Activated naive CD4-positive, alpha-beta T cell treated with anti-CD3 and anti-CD28 coated beads for 36 hours (primary cell): ENCODE measurements around the gene FGGY. TPM values are rescaled to one million over a fixed set of nuclear protein-coding genes. Genes with fewer than 3 reads are reported as not detected.

Experiments
- CTCF ChIA-PET: fragments of 350-600 bp; sonication (Branson Sonifier 250); formaldehyde crosslinking; loops from one replicate; lab custom pipeline; 2021; ENCODE audit warnings: antibody characterized with exemption; lab: Charles Lee
- DNase-seq: peaks from one replicate; pipeline ENCODE4 v3.0.0-alpha.2; 2020
- H3K27ac Mint-ChIP-seq: one replicate; pipeline ENCODE4 v1.8.0; 2021; ENCODE audit warnings: mild to moderate bottlenecking, mixed read lengths
- H3K27me3 Mint-ChIP-seq: one replicate; pipeline ENCODE4 v1.8.0; 2021; ENCODE audit warnings: low read depth, mixed read lengths
- H3K36me3 Mint-ChIP-seq: one replicate; pipeline ENCODE4 v1.8.0; 2021; ENCODE audit warnings: low read depth, mixed read lengths
- H3K4me1 Mint-ChIP-seq: one replicate; pipeline ENCODE4 v1.8.0; 2021; ENCODE audit warnings: low read depth, mixed read lengths
- H3K4me3 Mint-ChIP-seq: one replicate; pipeline ENCODE4 v1.8.0; 2021; ENCODE audit warnings: mild to moderate bottlenecking, moderate library complexity, mixed read lengths
- H3K9me3 Mint-ChIP-seq: one replicate; pipeline ENCODE4 v1.8.0; 2021; ENCODE audit warnings: mixed read lengths
- intact Hi-C: fragments of 100-400 bp; cut with micrococcal nuclease; formaldehyde crosslinking; loops from one replicate; pipeline ENCODE4 v1.15.1; 2023
- total RNA-seq, 2 experiments: library from RNA; stranded (reverse); gene quantifications; one replicate each; pipeline ENCODE4 v1.2.3, GENCODE V29; 2021

FGGY gene
- total RNA-seq, 2 experiments from 2014 or later = 9.8 to 10.9 TPM

- intact Hi-C loops = no loop called here
- DNase-seq = no peak
- Mint-ChIP-seq H3K27me3 (no peaks in the 10 kb centered on the region), H3K9me3 (no peaks in the 10 kb centered on the region), H3K4me3 (no peak overlapping the region), H3K4me1 (no peaks in the 10 kb centered on the region), H3K27ac (no peak overlapping the region), H3K36me3 (peaks cover 3% of the 10 kb centered on the region)
- CTCF ChIA-PET = no interaction called here
Measured at GRCh38 chr1:59499273-59499942, 202.5 kb downstream of the FGGY start.

GRCh38 chr1:59499943-59500569 is 203.2 kb downstream of the FGGY start:
- CTCF ChIA-PET = no interaction called here
- Mint-ChIP-seq H3K4me3 (no peak overlapping the region), H3K27me3 (no peaks in the 10 kb centered on the region), H3K9me3 (no peaks in the 10 kb centered on the region), H3K36me3 (peaks cover 3% of the 10 kb centered on the region), H3K27ac (no peak overlapping the region), H3K4me1 (no peaks in the 10 kb centered on the region)
- DNase-seq = no peak
- intact Hi-C loops = no loop called here

- CTCF ChIA-PET = no interaction called here
- no peak overlapping the region for H3K4me3 Mint-ChIP-seq
Measured at GRCh38 chr1:59500950-59501742, 204.3 kb downstream of the FGGY start.

DNA sequence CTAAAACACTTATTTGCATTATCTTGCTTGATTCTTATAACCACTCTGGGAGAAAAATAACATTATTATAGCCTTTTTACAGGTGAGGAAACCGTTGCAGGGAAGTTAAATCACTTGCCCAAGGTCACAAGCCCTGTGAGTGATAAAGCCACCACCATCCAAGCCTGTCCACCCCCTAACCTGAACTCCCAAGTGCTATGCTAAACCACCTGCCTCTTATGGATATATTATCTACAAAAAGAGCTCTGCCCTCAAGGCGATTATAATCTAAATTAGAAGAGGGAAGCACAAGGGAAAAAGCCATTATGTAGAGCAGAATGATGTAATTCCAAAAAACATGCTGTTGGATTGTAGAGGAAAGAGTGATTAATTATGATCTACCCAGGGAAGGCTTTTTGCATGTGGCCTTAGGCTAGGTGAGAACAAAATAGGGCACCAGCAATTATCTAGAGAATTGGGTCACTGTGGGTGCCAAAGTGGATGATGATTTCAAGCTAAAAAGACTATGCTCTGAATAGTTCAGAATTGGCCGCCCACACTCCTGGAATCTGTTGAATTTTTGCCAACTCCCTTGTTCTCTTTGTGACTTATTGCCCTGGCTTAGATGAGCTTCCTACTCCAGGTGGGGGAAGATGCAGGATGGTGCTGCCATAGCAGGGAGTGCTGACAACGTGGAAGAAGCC is 205.3 kb downstream of the FGGY start:
- no peaks in the 10 kb centered on the region for H3K9me3 Mint-ChIP-seq
- no peak for DNase-seq
- H3K4me1 Mint-ChIP-seq = no peaks in the 10 kb centered on the region
- CTCF ChIA-PET = no interaction called here
- intact Hi-C loops = no loop called here
- no peaks in the 10 kb centered on the region for H3K36me3 Mint-ChIP-seq
- H3K4me3 Mint-ChIP-seq = no peak overlapping the region
- no peaks in the 10 kb centered on the region for H3K27me3 Mint-ChIP-seq
- no peak overlapping the region for H3K27ac Mint-ChIP-seq

More at GRCh38 chr1:59500950-59501742, 204.3 kb downstream of the FGGY start:
- intact Hi-C loops = no loop called here
- Mint-ChIP-seq H3K27me3 (no peaks in the 10 kb centered on the region), H3K4me1 (no peaks in the 10 kb centered on the region), H3K27ac (no peak overlapping the region), H3K36me3 (peaks cover 3% of the 10 kb centered on the region), H3K9me3 (no peaks in the 10 kb centered on the region)
- no peak for DNase-seq

DNA sequence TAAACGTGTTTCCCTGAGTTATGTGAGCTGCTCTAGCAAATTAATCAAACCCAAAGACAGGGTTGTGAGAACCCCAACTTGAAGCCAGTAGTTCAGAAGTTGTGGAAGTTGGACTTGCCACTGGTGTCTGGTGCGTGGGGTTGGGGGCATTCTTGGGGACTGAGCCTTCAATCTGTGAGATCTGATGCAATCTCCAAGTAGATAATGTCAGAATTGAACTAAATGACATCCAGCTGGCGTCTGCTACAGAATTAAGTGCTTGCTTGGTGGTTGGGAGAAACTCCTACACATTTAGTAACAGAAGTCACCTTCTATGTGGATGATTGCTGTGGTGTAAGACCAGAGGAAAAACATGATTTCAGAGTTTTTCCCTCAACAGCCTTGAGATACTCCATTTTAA is 207.4 kb downstream of the FGGY start:
- intact Hi-C loops = no loop called here
- CTCF ChIA-PET = no interaction called here
- H3K4me1 Mint-ChIP-seq = no peaks in the 10 kb centered on the region
- no peak for DNase-seq
- no peak overlapping the region for H3K4me3 Mint-ChIP-seq
- no peaks in the 10 kb centered on the region for H3K27me3 Mint-ChIP-seq
- H3K9me3 Mint-ChIP-seq = no peaks in the 10 kb centered on the region
- H3K27ac Mint-ChIP-seq = no peak overlapping the region
- no peaks in the 10 kb centered on the region for H3K36me3 Mint-ChIP-seq

DNA sequence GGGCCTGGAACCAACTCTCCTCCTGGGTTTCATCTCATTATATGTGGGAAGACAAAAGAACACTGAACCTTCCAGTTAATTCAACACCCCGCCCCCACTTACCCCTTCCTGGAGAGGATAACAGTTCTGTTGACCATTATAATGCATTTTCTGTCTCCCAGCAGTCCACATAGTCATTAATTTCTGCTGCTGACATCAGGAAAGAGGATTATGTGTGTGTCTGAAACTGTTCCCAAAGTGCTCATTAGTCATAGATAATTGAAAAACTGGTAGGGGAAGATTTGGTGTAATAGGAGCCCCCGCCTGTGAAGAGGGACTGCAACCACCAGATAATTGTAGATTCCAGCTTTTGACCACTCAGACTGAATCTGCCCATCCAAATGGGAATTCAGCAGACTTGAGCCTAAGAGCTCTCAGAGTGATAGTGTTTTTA is 208.7 kb downstream of the FGGY start:
- intact Hi-C loops = no loop called here
- Mint-ChIP-seq H3K4me1 (no peaks in the 10 kb centered on the region), H3K9me3 (no peaks in the 10 kb centered on the region), H3K27me3 (no peaks in the 10 kb centered on the region), H3K27ac (no peak overlapping the region), H3K36me3 (no peaks in the 10 kb centered on the region), H3K4me3 (no peak overlapping the region)
- CTCF ChIA-PET = no interaction called here
- no peak for DNase-seq

GRCh38 chr1:59506952-59507351 is 210.1 kb downstream of the FGGY start:
- intact Hi-C loops = no loop called here
- CTCF ChIA-PET = no interaction called here
- Mint-ChIP-seq H3K27me3 (no peaks in the 10 kb centered on the region), H3K36me3 (no peaks in the 10 kb centered on the region), H3K4me1 (no peaks in the 10 kb centered on the region), H3K27ac (no peak overlapping the region), H3K9me3 (no peaks in the 10 kb centered on the region), H3K4me3 (no peak overlapping the region)
- no peak for DNase-seq

GRCh38 chr1:59509341-59509875 is 212.5 kb downstream of the FGGY start:
- Mint-ChIP-seq H3K36me3 (no peaks in the 10 kb centered on the region), H3K9me3 (no peaks in the 10 kb centered on the region), H3K4me3 (no peak overlapping the region), H3K27ac (no peak overlapping the region), H3K27me3 (no peaks in the 10 kb centered on the region), H3K4me1 (no peaks in the 10 kb centered on the region)
- CTCF ChIA-PET = no interaction called here
- intact Hi-C loops = no loop called here
- no peak for DNase-seq

- CTCF ChIA-PET = interaction anchor here (0.6 kb wide), 1 partner anchor 1696 kb away, joined by 3 read pairs; no protein-coding TSS in a partner anchor
- Mint-ChIP-seq H3K4me3 (no peak overlapping the region), H3K4me1 (no peaks in the 10 kb centered on the region), H3K27me3 (no peaks in the 10 kb centered on the region), H3K9me3 (no peaks in the 10 kb centered on the region), H3K27ac (no peak overlapping the region), H3K36me3 (no peaks in the 10 kb centered on the region)
- intact Hi-C loops = no loop called here
- DNase-seq = no peak
Measured at GRCh38 chr1:59510249-59510648, 213.4 kb downstream of the FGGY start.

GRCh38 chr1:59511476-59512465 is 214.9 kb downstream of the FGGY start:
- no peak for DNase-seq
- Mint-ChIP-seq H3K27ac (no peak overlapping the region), H3K9me3 (no peaks in the 10 kb centered on the region), H3K36me3 (no peaks in the 10 kb centered on the region), H3K4me1 (no peaks in the 10 kb centered on the region), H3K4me3 (no peak overlapping the region), H3K27me3 (no peaks in the 10 kb centered on the region)
- CTCF ChIA-PET = interaction anchor here (0.8 kb wide), 1 partner anchor 187 kb away, joined by 3 read pairs; no protein-coding TSS in a partner anchor
- intact Hi-C loops = no loop called here

DNA sequence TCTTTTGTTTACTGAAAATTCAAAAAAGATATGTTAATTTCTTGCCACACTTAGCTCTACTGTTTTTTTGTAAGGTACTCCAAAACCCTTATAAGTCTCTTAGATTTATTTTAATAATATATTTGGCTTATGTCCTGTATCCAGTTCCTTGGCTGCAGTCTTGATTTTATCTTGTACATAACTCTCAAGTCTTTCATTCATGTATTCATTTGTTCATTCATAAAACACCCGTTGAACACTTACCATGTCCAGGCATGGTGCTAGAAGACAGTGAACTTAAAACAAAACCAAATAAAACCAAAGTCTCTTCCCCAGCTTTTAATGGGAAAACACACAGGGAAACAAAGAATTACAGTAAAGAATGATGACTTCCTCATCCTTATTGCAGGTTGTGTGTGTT is 215.8 kb downstream of the FGGY start:
- intact Hi-C loops = no loop called here
- no peaks in the 10 kb centered on the region for H3K27me3 Mint-ChIP-seq
- CTCF ChIA-PET = interaction anchor here (0.8 kb wide), 1 partner anchor 186 kb away, joined by 3 read pairs; no protein-coding TSS in a partner anchor
- H3K9me3 Mint-ChIP-seq = no peaks in the 10 kb centered on the region
- H3K4me1 Mint-ChIP-seq = no peaks in the 10 kb centered on the region
- H3K36me3 Mint-ChIP-seq = no peaks in the 10 kb centered on the region
- no peak overlapping the region for H3K4me3 Mint-ChIP-seq
- H3K27ac Mint-ChIP-seq = no peak overlapping the region
- no peak for DNase-seq
